ENCODE measurements around the gene NANS.
A peak's percentile ranks its signal among the peaks of the same experiment; 100 is the strongest.

NANS gene, protein sequence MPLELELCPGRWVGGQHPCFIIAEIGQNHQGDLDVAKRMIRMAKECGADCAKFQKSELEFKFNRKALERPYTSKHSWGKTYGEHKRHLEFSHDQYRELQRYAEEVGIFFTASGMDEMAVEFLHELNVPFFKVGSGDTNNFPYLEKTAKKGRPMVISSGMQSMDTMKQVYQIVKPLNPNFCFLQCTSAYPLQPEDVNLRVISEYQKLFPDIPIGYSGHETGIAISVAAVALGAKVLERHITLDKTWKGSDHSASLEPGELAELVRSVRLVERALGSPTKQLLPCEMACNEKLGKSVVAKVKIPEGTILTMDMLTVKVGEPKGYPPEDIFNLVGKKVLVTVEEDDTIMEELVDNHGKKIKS

DNA sequence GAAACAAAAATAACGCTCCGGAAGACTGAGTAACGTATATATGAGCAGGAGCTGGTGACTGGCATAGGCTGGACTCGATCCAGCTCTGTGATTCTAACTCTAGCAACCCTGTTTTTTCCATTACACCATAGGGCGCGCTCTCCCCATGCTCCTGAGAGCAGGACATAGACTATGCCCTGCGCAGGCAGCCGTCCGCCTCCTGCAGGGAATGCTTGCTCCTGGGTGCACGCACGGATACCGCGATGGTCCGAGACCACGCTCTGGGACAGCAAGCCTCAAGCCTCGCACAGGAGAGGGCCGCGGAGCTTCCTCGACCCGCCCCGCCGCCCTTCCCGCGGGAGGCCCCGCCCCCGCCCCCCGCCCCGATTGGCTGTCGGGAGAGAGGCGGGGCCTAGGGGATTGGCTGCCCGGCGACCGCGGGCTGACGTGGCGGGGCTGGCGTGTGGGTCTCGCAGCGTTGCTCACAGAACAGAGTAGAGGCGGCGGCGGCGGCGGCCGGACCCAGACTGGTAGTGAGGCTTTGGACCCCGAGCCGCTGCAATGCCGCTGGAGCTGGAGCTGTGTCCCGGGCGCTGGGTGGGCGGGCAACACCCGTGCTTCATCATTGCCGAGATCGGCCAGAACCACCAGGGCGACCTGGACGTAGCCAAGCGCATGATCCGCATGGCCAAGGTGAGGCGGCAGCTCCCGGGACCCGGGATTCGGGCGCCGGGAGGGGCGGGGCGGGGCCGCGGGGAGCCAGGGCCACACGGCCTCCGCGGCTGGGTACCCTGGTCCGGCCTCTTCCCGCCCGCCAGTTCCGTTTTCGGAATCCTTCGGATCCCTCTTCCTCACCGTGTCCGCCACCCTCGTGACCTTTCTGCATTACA lies at the start of gene NANS:
Gene NANS, plus strand, starts transcription at position 464 of the 869 bp plus-strand sequence. Its CDS starts 77 bp downstream, at position 541.
- TF ChIP-seq, protein P1, sequence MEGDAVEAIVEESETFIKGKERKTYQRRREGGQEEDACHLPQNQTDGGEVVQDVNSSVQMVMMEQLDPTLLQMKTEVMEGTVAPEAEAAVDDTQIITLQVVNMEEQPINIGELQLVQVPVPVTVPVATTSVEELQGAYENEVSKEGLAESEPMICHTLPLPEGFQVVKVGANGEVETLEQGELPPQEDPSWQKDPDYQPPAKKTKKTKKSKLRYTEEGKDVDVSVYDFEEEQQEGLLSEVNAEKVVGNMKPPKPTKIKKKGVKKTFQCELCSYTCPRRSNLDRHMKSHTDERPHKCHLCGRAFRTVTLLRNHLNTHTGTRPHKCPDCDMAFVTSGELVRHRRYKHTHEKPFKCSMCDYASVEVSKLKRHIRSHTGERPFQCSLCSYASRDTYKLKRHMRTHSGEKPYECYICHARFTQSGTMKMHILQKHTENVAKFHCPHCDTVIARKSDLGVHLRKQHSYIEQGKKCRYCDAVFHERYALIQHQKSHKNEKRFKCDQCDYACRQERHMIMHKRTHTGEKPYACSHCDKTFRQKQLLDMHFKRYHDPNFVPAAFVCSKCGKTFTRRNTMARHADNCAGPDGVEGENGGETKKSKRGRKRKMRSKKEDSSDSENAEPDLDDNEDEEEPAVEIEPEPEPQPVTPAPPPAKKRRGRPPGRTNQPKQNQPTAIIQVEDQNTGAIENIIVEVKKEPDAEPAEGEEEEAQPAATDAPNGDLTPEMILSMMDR (IDR thresholded peaks at IDR 0.05) = peak; percentile 34; the same call in 1 of the 2 replicates
- TF ChIP-seq ZFX (IDR thresholded peaks at IDR 0.05; ENCODE audit: borderline replicate concordance) = no peak
- peak within 1 kb of the TSS; percentile 87 for H3K27ac ChIP-seq

DNA sequence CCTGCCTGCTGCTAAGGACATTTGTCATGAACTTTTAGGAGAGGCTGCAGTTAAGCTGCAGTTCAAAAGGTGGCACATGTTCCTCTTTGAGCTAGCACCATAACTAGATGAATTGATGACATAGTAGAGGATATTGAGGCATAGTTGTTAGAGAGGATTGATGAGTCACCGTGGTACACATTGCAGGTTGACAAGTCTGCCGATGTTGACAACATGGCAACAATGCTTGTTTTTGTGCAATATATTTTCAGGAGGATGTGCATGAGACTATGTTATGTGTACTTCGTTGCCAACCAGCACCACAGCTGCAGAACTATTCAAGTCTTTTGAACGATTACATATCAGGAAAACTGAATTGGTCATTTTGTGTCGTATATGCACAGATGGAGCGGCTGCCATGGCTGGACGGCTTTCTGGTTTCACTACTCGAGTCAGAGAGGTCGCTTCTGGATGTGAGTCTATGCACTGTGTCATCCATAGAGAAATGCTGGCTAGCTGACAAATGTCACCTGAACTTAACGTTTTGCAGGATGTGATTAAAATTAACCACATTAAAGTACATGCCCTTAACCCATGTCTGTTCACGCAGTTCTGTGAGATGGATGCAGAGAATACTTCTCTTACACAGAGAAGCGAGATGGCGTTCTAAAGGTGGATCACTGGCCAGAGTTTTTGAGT lies 49.1 kb upstream of the NANS start:
- TF ChIP-seq ZFX (IDR thresholded peaks at IDR 0.05; ENCODE audit: borderline replicate concordance) = no peak
- TF ChIP-seq, protein P1 (IDR thresholded peaks at IDR 0.05) = no peak
- H3K27ac ChIP-seq = no peak overlapping the region

DNA sequence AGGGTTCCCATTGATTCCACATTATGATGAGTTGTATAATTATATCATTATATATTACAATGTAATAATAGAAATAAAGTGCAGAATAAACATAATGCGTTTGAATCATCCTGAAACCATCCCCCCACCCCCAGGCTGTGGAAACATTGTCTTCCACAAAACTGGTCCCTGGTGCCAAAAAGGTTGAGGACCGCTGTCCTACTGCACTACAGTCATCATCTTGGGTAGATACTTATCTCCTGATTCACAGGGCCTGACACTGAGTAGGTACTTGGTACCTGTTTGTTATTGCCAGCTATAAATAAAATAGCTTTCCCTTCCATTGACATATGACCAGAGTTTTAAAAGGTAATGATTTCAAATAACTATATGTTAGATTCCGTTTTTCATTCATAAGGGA lies 47.8 kb upstream of the NANS start:
- TF ChIP-seq ZFX (IDR thresholded peaks at IDR 0.05; ENCODE audit: borderline replicate concordance) = no peak
- TF ChIP-seq, protein P1 (IDR thresholded peaks at IDR 0.05) = no peak
- no peak overlapping the region for H3K27ac ChIP-seq

DNA sequence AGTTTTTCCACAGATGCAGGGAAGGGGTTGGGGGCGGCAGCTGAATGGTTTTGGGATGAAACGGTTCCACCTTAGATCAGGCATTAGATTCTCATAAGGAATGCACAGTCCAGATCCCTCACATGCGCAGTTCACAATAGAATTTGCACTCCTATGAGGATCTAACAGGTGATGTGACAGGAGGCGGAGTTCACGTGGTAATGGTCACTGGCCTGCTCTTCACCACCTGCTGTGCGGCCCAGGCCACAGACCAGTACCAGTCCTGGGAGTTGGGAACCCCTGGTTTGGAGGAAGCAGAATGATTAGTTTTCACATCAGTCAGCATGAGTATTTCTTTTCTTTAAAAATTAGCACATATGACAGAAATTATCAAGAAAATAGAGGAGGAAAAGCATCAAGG lies 47.1 kb upstream of the NANS start:
- TF ChIP-seq ZFX (IDR thresholded peaks at IDR 0.05; ENCODE audit: borderline replicate concordance) = no peak
- TF ChIP-seq, protein P1 (IDR thresholded peaks at IDR 0.05) = no peak
- no peak overlapping the region for H3K27ac ChIP-seq

DNA sequence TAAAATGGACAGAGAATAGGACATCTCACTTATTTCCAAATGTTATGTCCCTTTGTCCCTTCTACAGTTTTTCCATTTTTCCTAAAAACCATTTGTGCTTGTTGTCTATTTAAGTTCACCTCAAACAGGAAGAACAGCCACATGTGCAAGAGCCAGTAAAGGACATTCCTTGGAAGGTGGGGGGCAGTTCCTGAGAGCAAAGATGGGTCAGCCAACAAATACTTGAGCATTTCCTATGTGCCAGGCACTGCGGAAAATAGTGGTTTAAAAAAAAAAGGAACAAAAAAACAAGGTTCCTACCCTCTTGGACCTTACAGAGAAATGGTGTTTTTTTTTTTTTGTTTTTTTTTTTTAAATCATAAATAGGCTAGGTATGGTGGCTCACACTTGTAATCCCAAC lies 46.6 kb upstream of the NANS start:
- TF ChIP-seq, protein P1 (IDR thresholded peaks at IDR 0.05) = no peak
- no peak for TF ChIP-seq ZFX (IDR thresholded peaks at IDR 0.05; ENCODE audit: borderline replicate concordance)
- H3K27ac ChIP-seq = no peak overlapping the region

DNA sequence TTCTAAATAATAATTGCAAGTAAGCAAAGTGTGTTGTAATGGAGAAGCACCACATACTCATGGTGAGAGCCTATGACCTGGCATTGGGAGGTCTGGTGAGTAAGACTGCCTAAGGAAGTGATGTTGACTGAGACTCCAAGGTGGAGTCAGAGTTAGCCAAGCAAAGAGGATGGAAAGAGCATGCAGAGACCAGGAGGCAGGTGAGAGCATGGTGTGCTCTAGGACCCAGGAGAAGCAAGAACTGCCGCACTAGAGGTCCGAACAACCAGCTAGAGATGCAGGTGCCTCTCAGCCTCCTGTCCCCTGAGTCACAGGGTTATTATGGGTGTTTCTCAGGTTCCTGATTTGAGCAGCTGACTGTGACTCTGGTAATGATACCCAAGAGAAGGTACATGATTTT lies 46.1 kb upstream of the NANS start:
- no peak overlapping the region for H3K27ac ChIP-seq
- TF ChIP-seq ZFX (IDR thresholded peaks at IDR 0.05; ENCODE audit: borderline replicate concordance) = no peak
- TF ChIP-seq, protein P1 (IDR thresholded peaks at IDR 0.05) = no peak
